ENCODE data around the gene GEMIN5. TPM values are rescaled to one million over a fixed set of nuclear protein-coding genes. Genes with fewer than 3 reads are reported as not detected.

Gene GEMIN5
- 9.7 and 12.3 TPM in 2 replicates for total RNA-seq

GRCh38 chr5:154937718-154938466 lies at the start of gene GEMIN5:
GEMIN5 (minus strand) TSS chr5:154938211; CDS start chr5:154938133, 78 bp downstream.

GRCh38 chr5:154940772-154941620 lies 3.0 kb upstream of the GEMIN5 start, which contains the start of gene MRPL22:
MRPL22 (plus strand) TSS chr5:154941073; CDS start chr5:154941111, 38 bp downstream.

GRCh38 chr5:154858297-154858971 lies 79.6 kb downstream of the GEMIN5 start, which contains the start of gene CNOT8:
CNOT8 (plus strand) TSS chr5:154858627; CDS start chr5:154863279, 4,652 bp downstream.

GRCh38 chr5:154850255-154851062 lies 87.6 kb downstream of the GEMIN5 start, which contains the start of gene FAXDC2:
FAXDC2 (minus strand) TSS chr5:154850603; CDS start chr5:154838178, 12,425 bp downstream.

Other genes with a start within 250 kb of the GEMIN5 start
- 24.6 and 36.1 TPM in 2 replicates for gene LARP1, start 182.8 kb downstream of the GEMIN5 start, total RNA-seq
- gene FAXDC2, start 87.6 kb downstream of the GEMIN5 start, total RNA-seq: 5.1 and 6.0 TPM in 2 replicates
- gene CNOT8, start 79.6 kb downstream of the GEMIN5 start, total RNA-seq: 48.5 and 58.3 TPM in 2 replicates
- 23.3 and 32.4 TPM in 2 replicates for gene MRPL22, start 2.9 kb upstream of the GEMIN5 start, total RNA-seq
- gene KIF4B, start 75.5 kb upstream of the GEMIN5 start, total RNA-seq: under 0.01 TPM in 1 of 2 replicates, not detected in the other